DMS114 treated with DMSO at 0.1 percent for 48 hours (cell line): ENCODE results near the gene FOXP1.
A peak's percentile ranks its signal among the peaks of the same experiment; 100 is the strongest.
"Not testable (repeated sequence)": the region's sequence is repeated elsewhere in the genome, so short reads cannot be mapped to it uniquely, and the experiment has no call there.

Source experiments
- DNase-seq: peaks from one replicate; lab custom pipeline; 2025; ENCODE audit not compliant: unreplicated experiment; lab: John Stamatoyannopoulos, UW

The FOXP1 gene

DNA sequence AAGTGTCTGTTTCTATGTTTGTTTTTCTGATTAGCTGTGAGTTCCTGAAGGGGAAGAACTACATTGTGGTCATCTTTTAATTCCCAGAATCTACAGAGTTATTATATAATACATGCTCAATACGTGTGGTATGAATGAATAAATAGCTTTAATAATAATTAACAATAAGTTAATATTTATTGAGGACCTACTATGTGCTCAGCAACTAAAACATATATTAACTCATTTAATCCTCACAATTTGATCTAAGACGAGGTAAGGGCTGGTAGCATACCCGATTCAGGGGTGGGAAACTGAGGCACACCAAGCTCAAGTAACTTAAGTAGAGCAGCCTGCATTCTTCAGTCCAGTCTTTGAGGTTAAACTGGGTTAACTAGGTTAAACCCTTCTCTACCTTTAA is 553.8 kb downstream of the FOXP1 start:
- DNase-seq, result no peak

DNA sequence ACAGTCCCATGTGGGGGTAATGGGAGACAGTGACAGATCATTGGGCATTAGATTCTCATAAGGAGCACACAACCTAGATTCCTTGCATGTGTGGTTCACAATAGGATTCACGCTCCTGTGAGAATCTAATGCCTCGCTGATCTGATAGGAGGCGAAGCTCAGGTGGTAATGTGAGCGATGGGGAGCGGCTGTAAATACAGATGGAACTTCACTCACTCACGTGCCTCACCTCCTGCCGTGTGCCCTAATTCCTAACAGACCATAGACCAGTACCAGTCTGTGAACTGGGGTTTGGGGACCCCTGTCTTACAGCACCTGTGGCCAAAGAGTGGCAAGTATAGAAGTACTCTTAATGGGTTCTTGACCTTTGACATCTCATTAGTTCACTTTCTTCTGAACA is 554.7 kb downstream of the FOXP1 start:
- no peak for DNase-seq

DNA sequence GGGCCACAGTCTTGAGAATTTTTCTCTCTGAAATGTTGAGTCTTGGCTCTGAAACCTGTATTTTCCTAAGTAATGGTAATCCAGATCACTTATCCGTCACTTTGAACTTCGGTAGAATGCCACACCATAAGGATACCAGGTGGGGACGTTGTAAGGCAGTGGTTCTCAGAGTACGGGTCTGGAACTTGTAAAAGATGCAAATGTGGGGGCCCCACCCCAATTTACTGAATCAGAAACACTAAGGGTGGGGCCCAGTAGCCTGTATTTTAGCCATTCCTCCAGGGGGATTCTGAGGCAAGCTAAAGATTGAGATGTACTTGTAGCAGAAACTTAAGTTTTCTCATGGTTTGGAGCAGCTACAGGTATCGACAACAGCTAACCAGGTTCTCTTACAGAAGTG is 555.3 kb downstream of the FOXP1 start:
- no peak for DNase-seq

DNA sequence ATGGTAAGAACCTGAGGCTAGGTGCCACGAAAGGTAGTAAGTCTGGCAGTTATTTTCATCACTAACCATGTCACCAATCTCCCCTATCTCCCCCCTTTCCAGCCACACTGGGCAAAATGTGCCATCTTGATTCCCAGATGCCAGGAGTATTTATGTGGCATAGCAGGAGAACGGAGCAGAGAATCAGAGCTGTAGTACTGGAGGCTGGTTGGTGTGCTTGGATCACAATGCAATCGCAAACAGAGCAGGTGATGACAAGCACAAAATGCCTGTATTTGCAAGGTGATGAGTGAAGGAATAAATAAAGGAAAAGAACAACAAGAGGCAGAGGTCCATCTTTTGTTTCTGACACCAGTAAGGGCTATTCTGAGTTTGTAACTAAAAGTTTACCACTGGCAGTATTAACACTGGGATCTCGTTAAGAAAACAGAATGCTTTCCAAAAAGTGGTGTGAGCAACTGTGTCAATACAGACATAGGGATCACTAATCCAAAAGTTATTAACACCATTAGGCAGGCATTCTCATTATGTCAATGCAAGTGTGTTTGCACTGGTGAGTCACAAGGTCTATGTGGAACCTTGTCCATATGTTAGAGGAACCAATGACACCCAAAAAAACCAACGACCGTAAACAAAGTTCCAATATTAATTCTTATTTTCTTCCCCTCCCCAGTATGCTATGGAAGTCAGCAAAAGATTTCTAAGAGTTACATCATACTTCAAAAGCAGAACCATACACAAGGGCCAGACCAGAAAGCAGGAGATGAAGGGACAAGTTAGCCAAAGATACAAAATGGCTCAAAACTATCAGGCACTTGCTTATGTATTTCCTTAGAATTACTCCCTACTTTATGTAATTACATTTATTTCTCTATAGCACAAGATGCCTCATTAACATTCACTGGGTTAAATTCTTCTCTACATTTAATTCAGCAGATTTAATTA is 556.6 kb downstream of the FOXP1 start:
- DNase-seq, result no peak

DNA sequence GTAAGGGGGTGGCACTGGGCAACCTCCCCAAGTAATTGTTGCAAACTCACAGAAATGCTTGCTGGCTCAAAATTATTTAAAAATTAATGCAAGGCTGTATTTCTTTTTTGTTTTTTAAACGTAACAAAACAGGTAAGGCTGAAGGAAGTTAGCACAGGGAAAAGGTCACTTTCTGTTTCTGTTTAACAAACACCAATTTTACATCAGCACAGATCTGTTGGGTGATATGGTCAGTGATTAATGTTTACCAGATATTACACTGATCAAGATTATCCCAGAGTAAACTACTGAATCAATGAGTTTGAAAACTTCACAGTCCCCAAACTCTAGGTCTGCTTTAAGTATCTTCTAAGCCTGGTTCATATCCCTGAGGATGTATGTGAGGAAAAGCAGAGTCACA is 558.0 kb downstream of the FOXP1 start:
- DNase-seq, result no peak

DNA sequence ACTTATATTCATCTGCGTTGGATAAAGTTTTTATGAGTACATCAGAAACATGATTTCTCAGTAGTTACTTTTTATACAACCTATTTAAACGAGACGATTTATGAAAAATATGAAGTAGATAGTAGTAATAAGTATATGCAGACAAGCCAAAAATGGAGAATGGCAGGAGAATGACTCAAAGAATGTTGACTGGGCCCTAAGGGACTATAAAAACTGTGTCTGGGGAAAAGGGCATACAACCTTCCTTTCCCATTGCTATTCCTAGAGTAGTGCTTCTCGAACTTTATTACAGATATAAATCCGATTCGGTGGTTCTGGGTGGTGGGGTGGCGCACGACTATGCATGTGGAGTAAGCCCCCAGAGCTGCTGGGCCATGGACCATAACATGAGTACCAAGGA is 558.5 kb downstream of the FOXP1 start:
- DNase-seq, result no peak

DNA sequence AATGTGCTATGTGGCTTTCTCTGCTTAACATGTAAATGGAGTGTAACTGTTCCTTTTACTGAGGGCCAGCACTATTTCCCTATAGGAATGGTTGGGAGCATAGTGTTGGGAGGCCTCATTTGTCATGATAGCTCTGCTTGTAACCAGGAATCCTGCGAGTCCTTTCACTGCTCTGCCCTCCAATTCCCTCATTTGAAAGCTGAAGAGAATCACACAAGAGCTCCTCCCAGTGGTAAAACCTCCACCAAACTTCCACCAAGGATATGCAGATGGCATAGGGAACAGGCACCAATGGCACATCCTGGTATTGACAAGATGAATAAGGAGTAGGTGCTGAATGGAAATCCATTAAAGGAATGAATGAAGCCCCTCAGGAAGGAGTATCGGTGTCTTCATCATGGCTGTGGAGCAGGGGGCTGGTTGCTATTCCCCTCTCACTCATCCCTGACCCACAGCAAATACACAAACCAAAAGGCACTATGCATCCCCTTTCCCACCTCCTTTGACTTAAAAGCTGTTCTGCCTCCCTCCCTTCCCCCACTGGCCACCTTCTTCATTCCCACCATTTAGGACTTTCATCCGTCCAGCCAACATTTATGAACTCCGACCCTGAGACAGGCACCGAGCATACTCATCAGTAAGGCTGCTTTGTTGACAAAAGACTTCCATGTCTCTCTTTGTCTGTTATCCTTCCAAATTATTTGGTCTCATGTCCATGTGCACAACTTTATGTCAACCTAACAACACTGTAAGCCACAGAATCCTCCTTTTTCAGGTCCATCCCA is 560.8 kb downstream of the FOXP1 start:
- no peak for DNase-seq

DNA sequence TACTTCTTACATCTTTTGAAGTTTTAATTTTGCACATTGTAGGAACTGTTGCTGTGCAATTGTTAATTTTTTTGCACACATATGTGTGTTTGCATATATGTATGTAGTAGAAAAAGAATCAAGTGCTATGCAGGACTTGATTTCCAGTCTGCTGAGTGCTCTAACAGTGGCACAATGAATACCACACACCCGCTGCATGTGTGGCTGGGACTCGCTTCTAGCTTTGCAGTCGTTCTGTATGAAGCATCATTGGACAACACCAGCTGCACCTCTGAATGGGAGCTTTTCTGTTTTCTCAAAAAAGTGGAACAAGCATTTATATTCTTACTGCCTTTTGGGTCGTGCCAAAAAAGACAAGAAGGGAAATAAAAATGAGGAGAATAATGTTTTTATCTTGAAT is 564.7 kb downstream of the FOXP1 start:
- no peak for DNase-seq

DNA sequence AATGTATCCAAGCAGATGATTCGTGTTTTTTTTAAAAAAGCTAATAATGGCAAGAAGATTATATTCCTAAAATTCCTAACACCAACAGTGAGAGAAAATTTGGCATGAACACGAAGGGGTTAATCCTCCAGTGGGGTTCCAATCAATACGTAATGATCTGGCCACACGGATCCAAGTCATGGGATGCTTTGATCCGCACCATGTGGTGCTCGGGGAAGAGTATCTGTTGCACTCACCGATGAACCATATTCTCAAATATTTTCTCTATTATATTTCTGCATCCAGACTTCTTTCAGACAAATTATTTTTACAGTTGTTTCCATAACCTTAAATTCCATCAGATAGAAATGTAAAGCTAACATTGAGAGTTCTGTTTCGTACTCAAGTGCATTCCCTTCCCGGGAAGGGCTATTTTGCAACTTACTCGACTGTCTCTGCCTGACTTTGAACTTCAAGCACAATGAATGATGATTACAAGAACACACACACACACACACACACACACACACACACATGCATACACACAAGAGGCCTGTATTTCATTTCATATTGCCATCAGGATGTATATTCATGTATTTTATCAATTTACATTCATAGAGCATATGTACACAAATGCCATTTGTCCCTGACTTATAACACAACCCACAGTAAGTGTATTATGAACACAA is 567.2 kb downstream of the FOXP1 start:
- DNase-seq, result no peak

DNA sequence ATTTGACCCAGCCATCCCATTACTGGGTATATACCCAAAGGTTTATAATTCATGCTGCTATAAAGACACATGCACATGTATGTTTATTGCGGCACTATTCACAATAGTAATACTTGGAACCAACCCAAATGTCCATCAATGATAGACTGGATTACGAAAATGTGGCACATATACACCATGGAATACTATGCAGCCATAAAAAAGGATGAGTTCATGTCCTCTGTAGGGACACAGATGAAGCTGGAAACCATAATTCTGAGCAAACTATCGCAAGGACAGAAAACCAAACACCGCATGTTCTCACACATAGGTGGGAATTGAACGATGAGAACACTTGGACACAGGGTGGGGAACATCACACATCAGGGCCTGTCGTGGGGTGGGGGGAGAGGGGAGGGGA is 568.9 kb downstream of the FOXP1 start:
- DNase-seq, result not testable (repeated sequence)

DNA sequence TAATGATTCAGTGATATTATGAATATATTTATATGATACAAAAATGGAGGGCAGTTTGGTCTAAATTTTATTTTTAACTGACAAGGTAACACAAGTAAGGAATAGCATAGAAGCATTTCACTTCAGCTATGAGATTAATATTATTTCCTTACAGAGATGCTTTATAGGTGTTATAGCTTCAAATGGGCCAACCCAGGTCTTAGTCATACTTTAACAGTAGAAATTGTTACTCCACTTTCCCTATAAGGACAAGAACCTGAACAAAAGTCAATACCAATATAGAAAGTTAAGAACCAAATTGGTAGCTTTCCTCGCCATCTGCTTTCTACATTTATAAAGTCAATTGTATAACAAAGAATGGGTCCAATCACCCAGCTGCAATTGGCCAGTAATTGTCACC is 570.6 kb downstream of the FOXP1 start:
- DNase-seq, result no peak

DNA sequence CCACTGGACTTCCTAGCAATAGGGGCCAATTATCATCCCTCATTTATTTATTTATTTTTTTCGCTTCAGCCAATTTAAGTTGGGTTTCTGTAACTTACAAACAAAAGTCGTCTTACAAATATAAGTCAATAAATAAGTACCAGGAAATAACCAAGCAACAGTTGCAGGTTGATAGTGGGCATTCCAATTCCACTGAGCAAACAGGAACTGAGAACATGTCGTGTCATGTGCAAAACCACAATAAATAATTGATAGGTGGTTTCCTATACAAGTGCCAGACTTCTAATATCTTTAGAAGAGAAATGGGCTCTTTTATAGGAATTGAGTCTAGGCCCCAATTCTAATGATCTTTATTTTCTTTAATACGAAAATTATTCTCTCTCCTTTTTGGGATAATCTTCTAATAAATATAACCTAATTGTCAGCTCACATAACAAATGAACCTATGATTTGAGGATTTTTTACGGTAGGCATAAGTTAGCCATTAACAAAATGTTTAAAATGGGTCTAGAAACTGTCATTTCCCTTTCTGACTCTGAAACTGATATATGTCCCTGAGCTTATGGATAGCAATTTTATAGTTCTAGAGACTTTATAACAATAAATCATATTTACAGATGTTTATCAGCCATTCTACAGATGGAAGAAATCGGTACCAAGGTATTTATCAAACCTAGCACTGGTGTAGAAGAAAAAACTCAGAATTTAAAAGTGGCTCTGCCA is 571.8 kb downstream of the FOXP1 start:
- DNase-seq, result no peak

DNA sequence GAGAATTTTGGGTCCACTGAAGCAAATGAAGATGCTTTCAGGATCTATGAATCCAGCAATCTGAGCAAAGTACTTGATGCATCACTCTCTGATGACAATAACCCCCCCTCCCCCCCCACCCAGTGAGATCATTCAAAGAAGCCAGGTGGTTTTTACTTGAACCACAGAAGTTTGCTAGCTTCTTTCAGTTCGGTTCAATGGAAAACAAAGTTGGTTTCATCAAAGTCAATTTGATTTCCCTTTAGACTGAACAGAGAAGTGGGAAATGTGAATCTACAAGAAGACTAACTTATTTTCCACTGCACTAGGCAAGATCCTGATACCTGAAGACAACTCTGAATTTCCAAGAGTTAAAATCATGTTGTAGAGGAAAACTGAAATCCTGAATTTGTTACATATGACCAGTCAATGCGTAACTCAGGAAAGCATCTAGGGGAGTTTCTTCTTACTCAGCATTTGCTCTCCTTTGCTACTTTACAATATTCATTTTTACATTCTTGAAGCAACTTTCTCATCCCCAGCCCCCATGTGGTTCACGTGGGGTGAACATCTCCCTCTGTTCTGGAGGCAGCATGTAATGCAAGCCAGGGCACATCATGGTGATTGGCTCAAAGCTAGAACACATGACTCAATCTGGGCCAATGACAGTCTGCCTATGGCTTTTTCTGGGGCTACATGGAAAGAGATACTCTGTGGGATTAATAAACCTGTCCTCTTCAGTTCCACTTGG is 572.6 kb downstream of the FOXP1 start:
- no peak for DNase-seq

DNA sequence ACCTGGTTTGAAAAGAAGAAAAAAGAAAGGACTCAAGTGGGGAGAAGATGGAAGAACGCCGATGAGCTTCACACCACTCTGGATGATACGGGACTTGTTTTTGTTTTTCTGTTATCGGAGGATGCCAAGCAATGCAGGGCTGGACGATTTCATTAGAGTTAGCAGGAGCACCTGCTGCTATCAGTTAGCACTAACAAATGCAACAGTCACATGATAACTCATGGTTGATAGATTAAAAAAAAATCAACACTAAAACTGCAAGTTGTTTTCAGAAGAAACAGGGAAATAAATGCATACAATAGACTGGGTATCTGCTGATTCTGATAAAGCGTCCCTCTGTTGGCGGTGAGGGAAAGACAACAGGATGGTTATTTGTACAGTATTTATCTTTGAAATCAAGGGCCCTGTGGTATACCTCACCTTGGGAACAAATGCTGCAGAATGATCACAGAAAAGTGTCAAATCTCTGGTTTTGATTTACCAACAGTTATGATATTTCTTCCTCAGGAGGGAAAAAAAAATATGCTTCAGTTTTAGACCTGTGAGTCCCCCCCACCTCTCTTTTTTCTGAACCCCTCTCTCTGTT is 575.1 kb downstream of the FOXP1 start:
- DNase-seq, result no peak

DNA sequence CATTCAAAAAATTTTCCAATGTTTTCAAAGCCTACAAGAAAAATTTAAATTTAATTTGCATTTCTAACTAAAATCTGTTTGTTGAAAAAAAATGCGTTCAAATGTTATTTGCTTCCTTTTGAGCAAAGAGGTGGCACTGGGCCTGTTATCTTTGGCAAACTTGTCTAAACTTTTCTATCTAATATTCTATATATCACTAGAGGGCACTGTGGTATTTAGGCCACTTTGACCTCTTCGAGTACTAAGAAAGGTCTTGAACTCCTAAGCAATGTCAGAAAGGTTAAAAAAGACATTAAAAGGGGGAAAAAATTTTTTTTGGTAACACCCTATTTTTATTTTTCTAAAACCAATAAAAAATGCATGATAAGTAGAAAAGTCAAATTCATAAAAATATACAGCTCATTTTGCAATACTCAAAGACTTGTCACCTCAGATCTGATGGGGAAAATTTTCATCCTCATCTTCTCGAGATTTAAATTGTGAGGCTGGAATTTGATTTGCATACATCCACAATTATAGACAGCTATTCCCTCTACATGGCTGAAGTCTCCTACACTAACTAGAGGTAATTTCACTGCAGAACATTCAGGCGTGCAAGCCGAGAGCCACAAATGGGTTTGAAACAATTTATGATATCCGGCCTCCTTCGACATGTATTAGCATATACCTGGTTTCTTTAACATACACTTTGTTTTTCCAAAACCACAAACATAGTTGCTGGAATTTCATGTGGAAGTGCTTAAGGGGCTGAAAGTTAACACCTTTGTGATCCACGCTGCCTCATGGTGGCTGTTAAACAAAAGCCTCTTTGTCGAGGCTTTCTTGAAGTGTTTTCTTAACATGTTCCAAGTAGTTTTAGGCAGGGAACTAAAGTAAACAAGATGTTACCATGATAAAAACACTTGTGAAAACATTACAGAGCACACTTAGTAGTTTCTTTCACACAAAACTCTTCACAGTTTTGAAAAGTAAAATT is 576.4 kb downstream of the FOXP1 start:
- DNase-seq, result peak; percentile 1

DNA sequence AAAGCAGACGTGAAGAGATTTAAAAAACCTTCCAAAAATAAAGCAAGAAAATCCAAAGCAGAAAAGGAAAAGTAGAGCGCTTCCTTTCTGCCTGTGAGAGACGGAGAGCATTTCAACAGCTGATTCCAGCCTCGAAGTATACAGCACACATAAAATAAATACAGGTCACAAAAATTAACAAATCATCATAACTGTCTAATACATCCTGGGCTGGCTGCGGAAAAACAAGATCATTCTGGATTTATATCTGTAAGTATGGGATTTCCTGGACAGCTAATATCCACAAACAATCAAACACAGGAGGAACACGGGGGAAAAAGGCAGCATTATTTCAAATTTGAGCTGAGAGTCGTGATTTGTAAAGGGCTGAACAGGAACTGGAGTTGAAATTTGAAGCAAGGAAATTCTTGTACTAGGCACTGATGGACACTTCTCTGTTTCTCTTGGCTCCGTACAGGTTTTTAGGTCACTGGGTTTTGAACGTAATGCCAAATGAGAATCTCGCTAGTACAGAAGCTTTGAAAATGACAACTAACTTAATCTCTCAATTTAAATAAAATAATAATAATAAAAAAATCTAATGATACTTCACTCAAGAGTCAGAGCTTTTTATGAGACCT is 577.7 kb downstream of the FOXP1 start:
- no peak for DNase-seq

DNA sequence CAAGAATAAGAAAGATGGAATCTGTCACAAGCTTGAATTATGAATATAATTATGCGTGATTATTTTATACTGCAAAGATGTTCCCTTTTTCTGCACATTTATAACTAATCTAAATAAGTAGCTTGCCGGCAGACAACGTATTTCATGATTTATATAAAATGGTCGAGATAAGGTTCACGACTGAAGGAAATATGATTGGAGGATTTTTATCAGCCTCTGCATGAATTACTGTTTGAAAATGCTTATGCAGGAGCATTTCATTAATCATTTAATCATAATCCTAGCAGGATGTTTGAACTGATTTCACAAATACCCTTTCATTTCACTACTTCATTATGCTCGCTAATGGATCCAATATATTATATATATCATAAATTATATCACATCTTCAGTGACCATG is 580.0 kb downstream of the FOXP1 start:
- DNase-seq, result no peak

DNA sequence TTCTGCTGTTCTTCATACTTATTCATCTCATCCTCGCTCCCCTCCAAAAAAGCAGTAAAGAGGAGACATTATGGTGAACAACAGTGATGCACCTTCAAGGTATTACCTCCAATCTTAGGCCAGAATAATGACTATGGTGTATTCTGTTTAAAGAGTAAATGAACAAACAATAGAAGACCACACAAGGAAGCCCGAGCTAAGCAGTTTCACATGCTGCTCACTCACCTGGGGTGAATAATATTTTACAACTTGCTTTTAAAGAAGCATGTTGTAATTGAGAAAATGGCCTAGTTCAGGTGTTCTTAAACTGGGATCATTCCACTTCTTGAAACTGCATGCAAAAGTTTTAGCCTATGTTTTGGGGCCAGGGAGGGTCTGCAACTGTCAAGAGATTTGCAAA is 581.2 kb downstream of the FOXP1 start:
- no peak for DNase-seq
